BJ (cell line): ENCODE data around the gene PHF2. TPM values are rescaled to one million over a fixed set of nuclear protein-coding genes. Genes with fewer than 3 reads are reported as not detected.
A peak's percentile ranks its signal among the peaks of the same experiment; 100 is the strongest.

Experiments
- CTCF ChIA-PET: fragments of 350-600 bp; formaldehyde crosslinking; extraction: SDS; loops from one replicate; lab custom pipeline; 2021; ENCODE audit warnings: antibody characterized with exemption, inconsistent platforms; lab: Yijun Ruan, JAX
- POLR2A ChIA-PET: fragments of 300-600 bp; sonication (Branson Sonifier 250); formaldehyde crosslinking; extraction: SDS; loops from one replicate; lab custom pipeline; 2021; ENCODE audit warnings: antibody characterized with exemption; lab: Charles Lee
- DNase-seq: peaks from one replicate; pipeline ENCODE4 v3.0.0-alpha.2; 2011; ENCODE audit warnings: low read depth
- H3K27me3 ChIP-seq: 2 replicates; pipeline ENCODE4 v1.6.0; 2011; ENCODE audit warnings: low read length; ENCODE audit not compliant: control insufficient read depth, insufficient read depth
- H3K36me3 ChIP-seq: 2 replicates; pipeline ENCODE4 v1.5.1; 2011; ENCODE audit warnings: low read length; ENCODE audit not compliant: control insufficient read depth, insufficient read depth
- H3K4me3 ChIP-seq: 2 replicates; pipeline ENCODE4 v1.5.1; 2011; ENCODE audit warnings: low read depth, mild to moderate bottlenecking, control low read depth, low read length
- CTCF ChIP-seq: IDR thresholded peaks from 2 replicates; pipeline ENCODE4 v1.5.1; 2011; ENCODE audit warnings: low read depth, mild to moderate bottlenecking, control low read depth, inconsistent platforms, low read length, moderate library complexity; ENCODE audit not compliant: insufficient read depth
- polyA plus RNA-seq: library from polyadenylated mRNA; depleted of rRNA; stranded (reverse); fragments of >200 nt; gene quantifications from 2 replicates; pipeline ENCODE4 v1.2.3, GENCODE V29; 2011

Gene PHF2
- polyA plus RNA-seq, 1 experiment = 9.4 TPM

DNA sequence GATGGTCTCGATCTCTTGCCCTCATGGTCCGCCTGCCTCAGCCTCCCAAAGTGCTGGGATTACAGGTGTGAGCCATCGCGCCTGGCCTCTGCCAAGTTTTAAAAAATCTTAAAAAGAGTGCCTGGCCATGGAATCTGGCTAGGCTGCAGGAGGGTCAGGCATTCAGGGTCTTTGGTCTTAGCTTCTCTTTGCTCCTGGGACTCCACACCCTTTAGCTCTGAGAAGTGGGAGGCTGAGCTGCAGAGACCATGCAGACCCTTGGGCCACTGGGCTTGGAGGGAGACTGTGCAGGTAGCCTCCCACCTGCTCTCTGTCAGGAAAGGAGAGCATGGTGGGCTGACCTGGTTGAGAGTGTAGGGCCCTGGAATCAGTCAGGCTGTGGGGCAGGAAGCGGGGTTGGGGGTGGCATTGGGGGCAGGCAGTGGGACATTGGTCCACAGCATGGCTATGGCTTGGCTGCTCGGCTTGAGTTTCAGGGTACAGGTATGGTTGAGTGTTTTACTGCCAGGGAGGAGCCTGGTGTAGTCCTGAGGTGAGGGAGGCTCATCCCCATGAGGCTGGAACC is 20.8 kb downstream of the PHF2 start:
- Histone ChIP-seq H3K4me3 (no peak overlapping the region), H3K27me3 (no peaks in the 10 kb centered on the region), H3K36me3 (no peaks in the 10 kb centered on the region)
- POLR2A ChIA-PET = no interaction called here
- TF ChIP-seq CTCF = no peak
- no peak for DNase-seq
- CTCF ChIA-PET = no interaction called here

DNA sequence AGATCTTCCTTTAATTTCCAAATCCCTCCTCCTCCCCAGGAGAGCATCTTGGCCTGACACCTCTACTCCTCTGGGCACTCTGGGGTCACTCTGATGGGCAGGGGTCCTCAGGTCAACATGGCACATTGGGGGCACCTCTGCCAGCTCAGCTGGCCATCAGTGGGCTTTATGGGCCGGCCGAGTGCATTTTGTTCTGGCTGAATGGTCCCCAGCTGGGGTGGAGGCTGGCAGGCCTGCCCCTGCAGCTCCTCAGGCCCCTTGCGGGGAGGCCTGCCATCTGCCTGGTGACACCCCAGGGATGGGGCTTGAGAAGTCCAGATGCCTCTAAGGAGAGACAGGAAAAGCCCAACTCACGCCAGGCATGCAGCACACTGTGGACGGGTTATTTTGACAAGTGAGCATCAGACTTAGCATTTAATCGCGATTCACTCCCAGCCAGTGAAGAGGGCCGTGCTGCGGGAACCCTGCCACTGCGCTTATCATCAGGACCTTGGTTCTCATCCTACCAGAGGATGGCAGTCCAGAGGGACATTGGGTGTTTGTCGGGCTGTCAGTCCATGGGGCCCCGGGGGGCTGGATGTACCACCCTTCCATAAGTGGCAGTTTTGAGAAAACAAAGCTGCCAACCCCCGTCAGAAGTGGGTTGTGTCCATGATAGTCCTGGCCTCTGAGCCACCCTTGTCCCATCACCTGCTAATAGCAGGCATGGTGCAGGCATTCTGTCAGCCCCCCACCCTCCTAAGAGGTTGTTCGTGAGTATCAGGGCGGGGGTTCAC is 21.7 kb downstream of the PHF2 start:
- ChIA-PET POLR2A (no interaction called here), CTCF (no interaction called here)
- Histone ChIP-seq H3K36me3 (no peaks in the 10 kb centered on the region), H3K27me3 (no peaks in the 10 kb centered on the region), H3K4me3 (no peak overlapping the region)
- TF ChIP-seq CTCF = no peak
- DNase-seq = no peak

GRCh38 chr9:93598647-93599241 is 22.4 kb downstream of the PHF2 start:
- POLR2A ChIA-PET = no interaction called here
- H3K4me3 ChIP-seq = no peak overlapping the region
- no peaks in the 10 kb centered on the region for H3K36me3 ChIP-seq
- CTCF ChIA-PET = no interaction called here
- DNase-seq = peak; percentile 37
- no peaks in the 10 kb centered on the region for H3K27me3 ChIP-seq
- no peak for TF ChIP-seq CTCF

- Histone ChIP-seq H3K27me3 (no peaks in the 10 kb centered on the region), H3K4me3 (no peak overlapping the region), H3K36me3 (no peaks in the 10 kb centered on the region)
- CTCF ChIA-PET = interaction anchor here (1.0 to 1.9 kb wide), 2 partner anchors 12 to 19 kb away, joined by 3 to 6 read pairs; no protein-coding TSS in a partner anchor
- POLR2A ChIA-PET = no interaction called here
- DNase-seq = no peak
- TF ChIP-seq CTCF = no peak
Observed at GRCh38 chr9:93599571-93600403, 23.4 kb downstream of the PHF2 start.
